GM12878 (cell line): ENCODE results near the gene TBC1D9B. TPM values are rescaled to one million over a fixed set of nuclear protein-coding genes. Genes with fewer than 3 reads are reported as not detected.
"Not testable (repeated sequence)": the region's sequence is repeated elsewhere in the genome, so short reads cannot be mapped to it uniquely, and the experiment has no call there.

Experiments
- ATAC-seq: fragments of 200-7000 bp; cut with Tn5 transposase; 3 replicates; pipeline ENCODE4 v1.9.1; 2020; ENCODE audit warnings: mild to moderate bottlenecking, moderate library complexity
- BruUV-seq: library from RNA; stranded (reverse); fragments of 400-500 nt; replicated peaks from 2 replicates; lab custom pipeline; 2021; lab: Mats Ljungman, UMichigan
- CTCF ChIA-PET: fragments of 300-600 bp; sonication (Branson Sonifier 250); formaldehyde crosslinking; extraction: SDS; loops from one replicate; lab custom pipeline; 2021; ENCODE audit warnings: inconsistent platforms; lab: Yijun Ruan, JAX
- POLR2A ChIA-PET: fragments of 350-600 bp; formaldehyde crosslinking; extraction: SDS; loops from one replicate; lab custom pipeline; 2021; ENCODE audit warnings: inconsistent platforms; lab: Charles Lee
- RAD21 ChIA-PET: fragments of 300-600 bp; sonication (Branson Sonifier 250); formaldehyde crosslinking; loops from one replicate; lab custom pipeline; 2023; ENCODE audit warnings: antibody characterized with exemption; ENCODE audit not compliant: unreplicated experiment; lab: Charles Lee
- SMC1A ChIA-PET: fragments of 300-600 bp; sonication (Branson Sonifier 250); formaldehyde crosslinking; loops from one replicate; lab custom pipeline; 2023; ENCODE audit not compliant: unreplicated experiment, uncharacterized antibody; lab: Charles Lee
- DNase-seq: peaks from one replicate; pipeline ENCODE4 v3.0.0-alpha.2; 2011; ENCODE audit warnings: low read depth, low spot score
- FAIRE-seq: peaks from 3 replicates; lab custom pipeline; 2011; peaks lifted over from hg19 to GRCh38; lab: Jason Lieb, UNC
- H2AFZ ChIP-seq: 2 replicates; pipeline ENCODE4 v1.6.0; 2011; ENCODE audit warnings: low read depth, low read length, control low read depth; ENCODE audit not compliant: control insufficient read depth
- H3K27ac ChIP-seq: 2 replicates; pipeline ENCODE4 v1.5.1; 2011; ENCODE audit warnings: control low read depth; ENCODE audit not compliant: control insufficient read depth, insufficient read depth
- H3K27me3 ChIP-seq, 2 experiments: replicated peaks in 1 of 2; 2 replicates each; pipeline versions ENCODE4 v1.6.0 to v1.6.1; 2011; ENCODE audit warnings: low read length in 1 of 2; ENCODE audit not compliant: control insufficient read depth in 2 of 2, insufficient read depth in 2 of 2
- H3K36me3 ChIP-seq, 2 experiments: 2 replicates each; pipeline ENCODE4 v1.5.1; 2011; ENCODE audit warnings: low read length in 1 of 2; ENCODE audit not compliant: control insufficient read depth in 2 of 2, insufficient read depth in 2 of 2
- H3K4me1 ChIP-seq: 2 replicates; pipeline ENCODE4 v1.6.1; 2011; ENCODE audit warnings: mild to moderate bottlenecking, low read length, moderate library complexity, mixed read lengths; ENCODE audit not compliant: control insufficient read depth, insufficient read depth
- H3K4me2 ChIP-seq: 2 replicates; pipeline ENCODE4 v1.6.0; 2011; ENCODE audit warnings: control low read depth; ENCODE audit not compliant: control insufficient read depth, insufficient read depth
- H3K4me3 ChIP-seq: fragments of 200-600 bp; sonication (generic); 2 replicates; pipeline ENCODE4 v1.5.1; 2016
- H3K79me2 ChIP-seq: 2 replicates; pipeline ENCODE4 v1.6.0; 2011; ENCODE audit warnings: low read length; ENCODE audit not compliant: control insufficient read depth, insufficient read depth
- H3K9ac ChIP-seq: 2 replicates; pipeline ENCODE4 v1.8.0; 2011; ENCODE audit warnings: low read length, control low read depth, mixed read lengths; ENCODE audit not compliant: control insufficient read depth, insufficient read depth
- H3K9me3 ChIP-seq: replicated peaks from 3 replicates; pipeline ENCODE4 v1.5.1; 2011; ENCODE audit warnings: mild to moderate bottlenecking, low read length; ENCODE audit not compliant: control insufficient read depth, insufficient read depth
- H4K20me1 ChIP-seq: 2 replicates; pipeline ENCODE4 v1.6.0; 2011; ENCODE audit not compliant: control insufficient read depth, insufficient read depth
- CBX3 ChIP-seq: fragments of 200-600 bp; sonication (generic); IDR thresholded peaks from 2 replicates; pipeline ENCODE4 v1.6.1; 2016; ENCODE audit warnings: low read depth, borderline replicate concordance
- FOS ChIP-seq: IDR thresholded peaks from 3 replicates; pipeline ENCODE4 v1.6.1; 2011; ENCODE audit warnings: borderline replicate concordance; ENCODE audit not compliant: insufficient read length; ENCODE audit errors: extremely low read depth
- KLF5 ChIP-seq: fragments of 450-650 bp; IDR thresholded peaks from 2 replicates; pipeline ENCODE4 v1.6.1; 2014; ENCODE audit warnings: mild to moderate bottlenecking; ENCODE audit not compliant: partially characterized antibody
- TARDBP ChIP-seq: IDR thresholded peaks from 2 replicates; pipeline ENCODE4 v1.6.1; 2016; ENCODE audit warnings: borderline replicate concordance
- WGBS: methylation state at CpG from one replicate; pipeline ENCODE4 v1.1.6; 2016; ENCODE audit warnings: low lambda C conversion rate; ENCODE audit not compliant: insufficient replicate concordance, insufficient coverage; ENCODE audit errors: missing lambda C conversion rate; 5-methylcytosine and 5-hydroxymethylcytosine counted together
- in situ Hi-C: fragments of 300-500 bp; cut with MboI; formaldehyde crosslinking; loops from 9 replicates; pipeline ENCODE4 v1.14.3; 2018; ENCODE audit warnings: mixed read lengths
- intact Hi-C: fragments of 100-400 bp; cut with micrococcal nuclease; formaldehyde crosslinking; loops from one replicate; pipeline ENCODE4 v1.14.2; 2022; ENCODE audit not compliant: unreplicated experiment
- polyA plus RNA-seq, 11 experiments: library from polyadenylated mRNA; depleted of rRNA in 4 of 11; unstranded in 6 of 11; stranded (reverse) in 5 of 11; fragments of >200 nt; fragmentation: Nextera tagmentation in 4 of 11; fragmentation: Illumina TruSeq in 1 of 11; extraction: Ambion mirVana in 4 of 11; extraction: Trizol in 1 of 11; gene quantifications; 1 replicate in 1 of 11; 2 replicates in 10 of 11; pipeline versions ENCODE4 v1.2.1 to v1.2.3, GENCODE V29; 2011 to 2016; ENCODE audit warnings: inconsistent platforms in 2 of 11, missing spikeins in 2 of 11, low read depth in 1 of 11
- total RNA-seq, 4 experiments: library from RNA; depleted of rRNA in 3 of 4; stranded (reverse); fragments of >200 nt in 3 of 4; fragmentation: Illumina TruSeq in 1 of 4; extraction: Trizol in 1 of 4; gene quantifications; 2 replicates each; pipeline versions ENCODE4 v1.2.1 to v1.2.3, GENCODE V29; 2013 to 2021
- TF ChIP-seq, protein P1 (sequence below): IDR thresholded peaks from 2 replicates; pipeline ENCODE4 v1.6.1; 2011; ENCODE audit warnings: low read depth, low read length, improper control_type of control experiment, borderline replicate concordance

Gene TBC1D9B
- total and polyA plus RNA-seq, 10 of the 15 experiments (the other 5 are each of a cell fraction or from before 2014, with no cell fraction given) = 4.0 to 74.2 (median 34.6) TPM

DNA sequence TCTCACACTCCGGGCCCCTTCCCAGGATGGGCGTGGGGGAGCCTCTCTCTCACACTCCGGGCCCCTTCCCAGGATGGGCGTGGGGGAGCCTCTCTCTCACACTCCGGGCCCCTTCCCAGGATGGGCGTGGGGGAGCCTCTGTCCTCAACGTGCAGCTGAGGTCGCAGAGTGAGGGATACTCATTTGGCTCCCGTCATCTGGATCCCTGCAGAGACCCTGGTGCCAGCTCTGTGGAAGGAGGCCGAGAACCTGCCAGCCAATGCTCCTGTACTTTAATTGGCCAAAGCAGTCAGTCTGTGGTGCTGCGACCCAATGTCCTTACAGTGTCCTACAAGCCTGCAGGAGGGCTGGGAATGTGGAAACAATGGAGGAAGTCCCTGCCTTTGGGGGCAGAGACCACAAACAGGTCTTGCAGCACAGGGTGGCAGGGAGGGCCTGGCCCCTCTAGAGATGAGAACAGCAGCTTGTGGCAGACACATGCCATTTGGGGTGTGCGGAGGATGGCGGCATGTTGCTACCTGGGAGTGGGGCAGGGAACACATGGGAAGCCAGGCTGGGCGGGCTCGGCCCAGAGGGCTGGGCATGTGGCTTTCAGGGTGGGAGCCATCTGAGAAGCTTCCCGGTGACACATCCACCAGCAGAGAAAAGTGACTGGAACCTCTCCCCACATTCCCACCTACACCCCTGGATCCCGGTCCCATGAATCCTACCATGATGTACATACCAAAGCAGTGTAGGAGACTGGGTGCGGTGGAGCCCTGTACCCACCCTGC, 35.5 kb downstream of the TBC1D9B start:
- no peak for TF ChIP-seq TARDBP
- no peak for TF ChIP-seq CBX3
- TF ChIP-seq FOS = no peak
- TF ChIP-seq, protein P1, sequence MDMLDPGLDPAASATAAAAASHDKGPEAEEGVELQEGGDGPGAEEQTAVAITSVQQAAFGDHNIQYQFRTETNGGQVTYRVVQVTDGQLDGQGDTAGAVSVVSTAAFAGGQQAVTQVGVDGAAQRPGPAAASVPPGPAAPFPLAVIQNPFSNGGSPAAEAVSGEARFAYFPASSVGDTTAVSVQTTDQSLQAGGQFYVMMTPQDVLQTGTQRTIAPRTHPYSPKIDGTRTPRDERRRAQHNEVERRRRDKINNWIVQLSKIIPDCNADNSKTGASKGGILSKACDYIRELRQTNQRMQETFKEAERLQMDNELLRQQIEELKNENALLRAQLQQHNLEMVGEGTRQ = no peak
- TF ChIP-seq KLF5 = no peak
- TF ChIP-seq, all 136 proteins: peak for 0
- Histone ChIP-seq H3K9ac (no peak overlapping the region), H3K27me3 (no peaks in the 10 kb centered on the region), H3K36me3 (peaks cover 14 to 17% of the 10 kb centered on the region in 2 experiments), H3K9me3 (no peaks in the 10 kb centered on the region), H3K4me1 (no peaks in the 10 kb centered on the region), H3K4me2 (no peak overlapping the region), H2AFZ (no peak overlapping the region), H3K4me3 (no peak overlapping the region), H3K27ac (no peak overlapping the region), H4K20me1 (no peaks in the 10 kb centered on the region), H3K79me2 (no peaks in the 10 kb centered on the region)
- DNase-seq (no peak), FAIRE-seq (no peak), ATAC-seq (no peak)
- in situ Hi-C loops = no loop called here
- POLR2A ChIA-PET = no interaction called here
- BruUV-seq = no TSS peak
- CTCF ChIA-PET = no interaction called here
- WGBS = 98% methylated on average over 14 of the region's 18 CpGs
- SMC1A ChIA-PET = no interaction called here
- intact Hi-C loops = no loop called here
- RAD21 ChIA-PET = no interaction called here

DNA sequence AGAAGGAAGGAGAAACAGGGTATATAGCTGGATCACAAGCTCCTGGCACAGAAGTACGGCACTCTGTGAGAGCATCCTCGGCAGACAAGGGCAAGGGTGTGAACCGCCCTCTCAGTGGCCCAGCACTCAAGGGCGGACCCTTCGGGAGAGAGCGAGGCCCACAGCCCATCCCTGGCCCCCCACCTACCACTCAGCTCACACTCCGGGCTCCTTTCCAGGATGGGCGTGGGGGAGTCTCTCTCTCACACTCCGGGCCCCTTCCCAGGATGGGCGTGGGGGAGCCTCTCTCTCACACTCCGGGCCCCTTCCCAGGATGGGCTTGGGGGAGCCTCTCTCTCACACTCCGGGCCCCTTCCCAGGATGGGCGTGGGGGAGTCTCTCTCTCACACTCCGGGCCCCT, 36.2 kb downstream of the TBC1D9B start:
- RAD21 ChIA-PET, intact Hi-C loops: not testable (repeated sequence)
- CTCF ChIA-PET = interaction anchor here (0.8 kb wide), 1 partner anchor 104 kb away, joined by 3 read pairs; no protein-coding TSS in a partner anchor

More for the DNA sequence above, 36.2 kb downstream of the TBC1D9B start:
- BruUV-seq, FAIRE-seq, ATAC-seq, H3K4me2 ChIP-seq, H3K9me3 ChIP-seq, H3K4me1 ChIP-seq, H2AFZ ChIP-seq, H3K79me2 ChIP-seq, H3K27me3 ChIP-seq, H3K4me3 ChIP-seq, H3K27ac ChIP-seq, POLR2A ChIA-PET, in situ Hi-C loops, DNase-seq, H3K9ac ChIP-seq, H4K20me1 ChIP-seq: not testable (repeated sequence)
- SMC1A ChIA-PET = interaction anchor here (0.8 kb wide), 1 partner anchor 12 kb away, joined by 3 read pairs; no protein-coding TSS in a partner anchor
- 100% methylated on average over 9 of the region's 14 CpGs for WGBS
- peaks cover 14 to 17% of the 10 kb centered on the region in 2 experiments for H3K36me3 ChIP-seq
